ENCODE data around the gene POLR2H. TPM values are rescaled to one million over a fixed set of nuclear protein-coding genes. Genes with fewer than 3 reads are reported as not detected.

The POLR2H gene
- total and polyA plus RNA-seq, 8 donors, result 54.7 to 98.6 (median 85.3) TPM

DNA sequence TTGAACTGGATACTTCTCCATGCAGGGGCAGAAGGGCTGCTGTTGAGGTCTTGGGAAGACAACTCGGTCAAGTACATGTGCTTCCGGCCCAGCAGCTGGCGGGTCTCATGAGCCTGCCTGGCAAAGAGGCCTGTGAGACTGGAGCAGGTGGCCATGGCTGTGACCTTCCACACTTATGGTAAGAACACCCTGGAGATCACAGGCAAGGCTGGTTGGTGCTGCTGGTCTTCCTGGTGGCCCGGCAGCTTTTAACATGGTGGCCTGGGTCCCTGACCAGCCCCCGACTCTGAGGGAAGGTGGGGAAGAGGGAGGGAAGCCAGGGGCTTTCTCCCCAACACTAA, 33.8 kb downstream of the POLR2H start:
- TF ChIP-seq, protein P1, sequence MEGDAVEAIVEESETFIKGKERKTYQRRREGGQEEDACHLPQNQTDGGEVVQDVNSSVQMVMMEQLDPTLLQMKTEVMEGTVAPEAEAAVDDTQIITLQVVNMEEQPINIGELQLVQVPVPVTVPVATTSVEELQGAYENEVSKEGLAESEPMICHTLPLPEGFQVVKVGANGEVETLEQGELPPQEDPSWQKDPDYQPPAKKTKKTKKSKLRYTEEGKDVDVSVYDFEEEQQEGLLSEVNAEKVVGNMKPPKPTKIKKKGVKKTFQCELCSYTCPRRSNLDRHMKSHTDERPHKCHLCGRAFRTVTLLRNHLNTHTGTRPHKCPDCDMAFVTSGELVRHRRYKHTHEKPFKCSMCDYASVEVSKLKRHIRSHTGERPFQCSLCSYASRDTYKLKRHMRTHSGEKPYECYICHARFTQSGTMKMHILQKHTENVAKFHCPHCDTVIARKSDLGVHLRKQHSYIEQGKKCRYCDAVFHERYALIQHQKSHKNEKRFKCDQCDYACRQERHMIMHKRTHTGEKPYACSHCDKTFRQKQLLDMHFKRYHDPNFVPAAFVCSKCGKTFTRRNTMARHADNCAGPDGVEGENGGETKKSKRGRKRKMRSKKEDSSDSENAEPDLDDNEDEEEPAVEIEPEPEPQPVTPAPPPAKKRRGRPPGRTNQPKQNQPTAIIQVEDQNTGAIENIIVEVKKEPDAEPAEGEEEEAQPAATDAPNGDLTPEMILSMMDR (IDR thresholded peaks at IDR 0.05), result no peak
- no peaks in the 10 kb centered on the region for H3K9me3 ChIP-seq
- intact Hi-C loops (cut with DNase I), result no loop called here
- H3K4me3 ChIP-seq, result no peak overlapping the region
- no peaks in the 10 kb centered on the region for H3K36me3 ChIP-seq
- no peak overlapping the region for H3K27ac ChIP-seq
- DNase-seq, result peak in 1 of 4 donors; percentile 68
- H3K4me1 ChIP-seq, result no peaks in the 10 kb centered on the region
- ATAC-seq, result no peak
- peaks cover 0 to 25% of the 10 kb centered on the region in 2 donors for H3K27me3 ChIP-seq

DNA sequence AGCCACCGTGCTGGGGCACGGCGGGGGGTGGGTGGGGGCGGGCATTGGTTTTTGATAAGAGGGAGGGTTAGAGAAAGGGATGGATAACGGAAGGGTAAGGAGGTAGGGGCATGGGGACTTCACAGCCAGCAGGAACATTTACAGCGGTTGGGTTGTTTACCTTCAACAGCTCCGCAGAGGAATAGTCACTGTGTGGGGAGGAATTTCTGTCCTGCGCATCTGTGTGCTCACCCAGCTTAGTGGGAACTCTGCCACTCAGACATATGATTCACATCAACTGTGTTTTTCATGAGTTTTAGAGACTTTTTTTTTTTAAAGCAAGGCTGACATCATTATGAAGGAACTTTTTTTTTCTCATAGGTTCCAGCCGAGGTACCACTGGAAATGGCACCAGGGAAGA, 37.9 kb downstream of the POLR2H start:
- H3K4me1 ChIP-seq, result no peaks in the 10 kb centered on the region
- no peak overlapping the region for H3K4me3 ChIP-seq
- DNase-seq (peak in 2 of 4 donors; percentile 23 to 61), ATAC-seq (peak; percentile 53)
- H3K27me3 ChIP-seq, result peaks cover 0 to 50% of the 10 kb centered on the region in 2 donors
- intact Hi-C loops (cut with DNase I), result no loop called here
- TF ChIP-seq, protein P1 (IDR thresholded peaks at IDR 0.05), result no peak
- no peaks in the 10 kb centered on the region for H3K9me3 ChIP-seq
- no peaks in the 10 kb centered on the region for H3K36me3 ChIP-seq
- H3K27ac ChIP-seq, result no peak overlapping the region

DNA sequence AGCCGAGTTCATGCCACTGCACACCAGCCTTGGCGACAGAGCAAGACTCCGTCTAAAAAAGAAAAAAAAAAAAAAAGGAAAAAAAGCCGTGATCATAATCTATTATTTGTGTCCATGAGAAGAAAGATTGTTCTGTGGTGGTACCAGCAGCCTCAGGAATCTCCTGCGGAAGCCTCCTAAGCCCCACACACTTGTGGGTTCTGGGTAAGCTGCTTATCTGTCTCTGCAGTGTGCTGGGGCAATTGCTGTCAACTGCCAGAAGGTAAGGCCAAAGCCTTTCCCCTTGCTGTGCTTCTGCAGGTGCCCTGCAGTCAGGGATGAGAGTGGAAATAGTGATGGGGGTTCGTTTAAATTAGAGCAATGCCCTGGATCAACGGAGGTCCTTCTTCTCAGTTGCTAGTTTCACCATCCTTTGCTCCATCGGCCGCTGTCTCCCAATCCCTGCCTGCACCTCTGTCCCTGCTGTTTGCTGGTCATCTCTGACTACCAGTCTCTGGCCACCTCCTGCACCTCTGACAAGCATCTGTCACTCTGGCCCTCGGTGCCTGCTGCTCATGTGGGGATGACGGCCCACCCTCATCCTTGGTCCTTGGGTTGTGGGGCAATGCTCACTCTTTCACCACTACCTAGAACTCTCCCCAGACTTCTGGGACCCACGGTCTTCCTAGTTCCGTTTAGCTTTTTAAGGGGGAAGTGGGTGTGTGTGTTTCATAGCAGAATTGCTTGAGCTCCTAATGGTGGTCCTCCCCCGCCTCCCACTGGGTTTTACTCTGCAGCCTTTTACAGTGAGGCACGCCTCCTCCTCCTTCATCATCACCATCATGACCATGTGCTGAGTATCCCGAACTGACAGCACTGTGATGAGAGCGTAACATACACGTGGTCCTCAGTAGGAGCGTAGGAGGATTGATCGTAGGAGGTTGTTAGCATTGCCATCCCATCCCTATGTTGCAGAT, 43.8 kb downstream of the POLR2H start:
- TF ChIP-seq, protein P1 (IDR thresholded peaks at IDR 0.05), result no peak
- Histone ChIP-seq H3K36me3 (no peaks in the 10 kb centered on the region), H3K9me3 (no peaks in the 10 kb centered on the region), H3K4me1 (no peaks in the 10 kb centered on the region), H3K27me3 (peaks cover 0 to 24% of the 10 kb centered on the region in 2 donors), H3K4me3 (no peak overlapping the region), H3K27ac (no peak overlapping the region)
- intact Hi-C loops (cut with DNase I), result no loop called here
- no peak for ATAC-seq
- peak in 1 of 4 donors; percentile 33 for DNase-seq

DNA sequence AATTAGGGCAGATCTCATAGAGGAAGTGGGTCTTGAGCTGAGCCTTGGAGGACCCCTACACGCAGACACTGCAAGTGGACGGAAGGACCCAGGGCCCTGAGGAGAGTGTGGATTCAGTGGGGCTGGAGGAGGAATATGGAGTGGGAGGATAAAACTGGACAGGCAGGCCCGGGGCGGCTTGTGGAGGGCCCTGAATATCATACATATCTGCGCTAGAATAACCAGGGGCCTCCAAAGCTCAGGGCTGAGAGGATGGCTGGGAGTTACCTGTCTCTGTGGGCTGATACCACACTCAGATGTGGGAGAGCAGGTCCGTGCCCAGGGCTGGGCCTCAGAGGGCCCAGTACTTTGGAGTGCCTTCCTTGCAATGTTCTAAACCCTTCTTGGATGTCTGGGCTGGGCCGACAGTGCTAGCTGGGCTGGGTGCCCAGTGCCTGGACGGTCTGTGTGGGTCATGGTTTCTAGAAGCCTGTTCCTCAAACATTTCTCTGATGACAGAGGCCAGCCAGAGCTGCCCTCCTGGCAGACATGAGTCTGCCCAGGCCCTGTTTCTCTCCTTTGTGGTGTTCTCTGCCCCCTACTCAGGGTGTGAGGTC, 47.9 kb downstream of the POLR2H start:
- Histone ChIP-seq H3K4me3 (no peak overlapping the region), H3K36me3 (no peaks in the 10 kb centered on the region), H3K27ac (no peak overlapping the region), H3K4me1 (no peaks in the 10 kb centered on the region), H3K9me3 (no peaks in the 10 kb centered on the region), H3K27me3 (no peaks in the 10 kb centered on the region)
- ATAC-seq (peak; percentile 54), DNase-seq (peak in 2 of 4 donors; percentile 32 to 49)
- TF ChIP-seq, protein P1 (IDR thresholded peaks at IDR 0.05), result no peak
- intact Hi-C loops (cut with DNase I), result no loop called here

DNA sequence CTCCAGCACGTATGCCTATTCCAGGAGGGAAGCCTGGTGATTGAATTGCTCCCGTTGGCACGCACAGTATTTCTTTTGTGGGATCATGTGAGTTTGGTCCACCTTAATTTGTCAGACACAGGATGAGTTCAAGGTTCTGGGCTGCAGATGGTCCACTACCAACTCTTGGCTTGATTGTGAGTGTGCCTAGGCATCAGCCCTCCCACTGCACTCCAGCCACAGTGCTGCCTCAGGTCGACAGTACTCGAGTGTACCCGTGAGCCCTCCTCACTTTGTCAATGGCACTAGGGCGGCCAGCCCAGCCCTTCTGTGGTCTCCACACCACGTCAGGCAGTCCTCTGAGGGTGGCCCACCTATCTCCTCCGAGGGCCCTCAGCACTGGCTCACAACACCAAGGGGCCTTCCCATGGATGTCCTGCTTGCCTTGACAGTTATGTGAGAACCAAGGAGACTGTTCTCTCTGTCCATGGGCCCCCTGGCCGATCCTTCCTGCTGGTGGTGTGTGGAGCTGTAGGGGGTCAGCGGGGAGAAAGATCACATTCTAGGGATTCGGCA, 48.5 kb downstream of the POLR2H start:
- H3K36me3 ChIP-seq, result no peaks in the 10 kb centered on the region
- TF ChIP-seq, protein P1 (IDR thresholded peaks at IDR 0.05), result no peak
- no peaks in the 10 kb centered on the region for H3K4me1 ChIP-seq
- H3K9me3 ChIP-seq, result no peaks in the 10 kb centered on the region
- intact Hi-C loops (cut with DNase I), result no loop called here
- no peak overlapping the region for H3K27ac ChIP-seq
- no peak overlapping the region for H3K4me3 ChIP-seq
- DNase-seq, result peak in 2 of 4 donors; percentile 4 to 58
- no peak for ATAC-seq
- H3K27me3 ChIP-seq, result no peaks in the 10 kb centered on the region

Data from left lung (tissue), 10 donors.